H1 (cell line): ENCODE data around the gene SLC19A1. TPM values are rescaled to one million over a fixed set of nuclear protein-coding genes. Genes with fewer than 3 reads are reported as not detected.

Experiments
- CTCF ChIA-PET: fragments of 300-600 bp; sonication (Branson Sonifier 250); formaldehyde crosslinking; loops from one replicate; lab custom pipeline; 2021; ENCODE audit not compliant: partially characterized antibody; lab: Charles Lee
- POLR2A ChIA-PET: fragments of 300-600 bp; sonication (Branson Sonifier 250); formaldehyde crosslinking; loops from one replicate; lab custom pipeline; 2021; ENCODE audit warnings: inconsistent platforms; ENCODE audit not compliant: partially characterized antibody; lab: Charles Lee
- DNase-seq, 2 experiments: peaks; one replicate each; pipeline versions ENCODE4 v3.0.0 to v3.0.0-alpha.2; 2010 to 2022; ENCODE audit warnings: low spot score in 2 of 2, low read depth in 1 of 2, mixed read lengths in 1 of 2
- FAIRE-seq: peaks from 2 replicates; lab custom pipeline; 2011; peaks lifted over from hg19 to GRCh38; lab: Jason Lieb, UNC
- H2AFZ ChIP-seq: 2 replicates; pipeline ENCODE4 v1.8.1; 2012; ENCODE audit warnings: low read length, inconsistent platforms
- H2AK5ac ChIP-seq: 2 replicates; pipeline ENCODE4 v1.6.1; 2013; ENCODE audit warnings: low read depth, low read length
- H2BK120ac ChIP-seq: replicated peaks from 2 replicates; pipeline ENCODE3; 2013; ENCODE audit warnings: low read depth, low read length, inconsistent platforms
- H2BK12ac ChIP-seq: 2 replicates; pipeline ENCODE4 v1.6.1; 2013; ENCODE audit warnings: low read depth, low read length
- H2BK15ac ChIP-seq: 2 replicates; pipeline ENCODE4 v1.6.1; 2013; ENCODE audit warnings: low read length
- H2BK20ac ChIP-seq: 2 replicates; pipeline ENCODE4 v1.6.1; 2013; ENCODE audit warnings: low read length
- H2BK5ac ChIP-seq: 2 replicates; pipeline ENCODE4 v1.6.1; 2013; ENCODE audit warnings: low read depth, low read length
- H3K14ac ChIP-seq: 2 replicates; pipeline ENCODE4 v1.6.1; 2013; ENCODE audit warnings: inconsistent platforms; ENCODE audit not compliant: insufficient read length
- H3K18ac ChIP-seq: 2 replicates; pipeline ENCODE4 v1.6.1; 2013; ENCODE audit warnings: low read length; ENCODE audit errors: extremely low read depth
- H3K23ac ChIP-seq: 2 replicates; pipeline ENCODE4 v1.6.1; 2013; ENCODE audit warnings: inconsistent platforms; ENCODE audit not compliant: insufficient read length
- H3K23me2 ChIP-seq: 2 replicates; pipeline ENCODE4 v1.6.1; 2013; ENCODE audit warnings: low read depth, low read length
- H3K27ac ChIP-seq: 2 replicates; pipeline ENCODE4 v1.6.1; 2011; ENCODE audit warnings: low read depth, low read length, inconsistent platforms
- H3K27me3 ChIP-seq, 4 experiments: replicated peaks in 1 of 4; 1 replicate in 1 of 4; 2 replicates in 3 of 4; pipeline versions ENCODE4 v1.6.1 to v1.8.1; 2011 to 2013; ENCODE audit warnings: low read length in 3 of 4, mild to moderate bottlenecking in 3 of 4, inconsistent platforms in 2 of 4, mixed read lengths in 2 of 4, moderate library complexity in 1 of 4; ENCODE audit not compliant: control insufficient read depth in 3 of 4, insufficient read depth in 3 of 4; ENCODE audit errors: extremely low read depth in 1 of 4
- H3K36me3 ChIP-seq, 4 experiments: 2 replicates each; pipeline versions ENCODE4 v1.6.1 to v1.8.1; 2011 to 2013; ENCODE audit warnings: mild to moderate bottlenecking in 4 of 4, low read length in 3 of 4, moderate library complexity in 2 of 4, control low read depth in 1 of 4, inconsistent platforms in 1 of 4; ENCODE audit not compliant: insufficient read depth in 4 of 4, control insufficient read depth in 2 of 4
- H3K4ac ChIP-seq: replicated peaks from 2 replicates; pipeline ENCODE3; 2013; ENCODE audit warnings: low read length, low read depth, mixed read lengths, inconsistent platforms; ENCODE audit not compliant: insufficient read length
- H3K4me1 ChIP-seq, 4 experiments: replicated peaks in 1 of 4; 1 replicate in 1 of 4; 2 replicates in 3 of 4; pipeline versions ENCODE4 v1.6.1 to v1.8.1; 2011 to 2013; ENCODE audit warnings: low read length in 3 of 4, inconsistent platforms in 2 of 4, mixed read lengths in 1 of 4; ENCODE audit not compliant: insufficient read depth in 4 of 4, control insufficient read depth in 3 of 4
- H3K4me2 ChIP-seq, 2 experiments: 2 replicates each; pipeline versions ENCODE4 v1.6.1 to v1.8.1; 2011 to 2013; ENCODE audit warnings: low read depth in 2 of 2, low read length in 2 of 2, control low read depth in 1 of 2, inconsistent platforms in 1 of 2, mild to moderate bottlenecking in 1 of 2; ENCODE audit not compliant: insufficient read depth in 1 of 2
- H3K4me3 ChIP-seq, 4 experiments: fragments of 200-600, 300-600 bp in 1 of 4; sonication (generic), shearing (Covaris generic), sonication (Bioruptor Twin) in 1 of 4; 2 replicates each; pipeline versions ENCODE4 v1.5.1 to v1.8.1; 2011 to 2016; ENCODE audit warnings: low read length in 4 of 4, low read depth in 3 of 4, control low read depth in 2 of 4, inconsistent platforms in 2 of 4, mild to moderate bottlenecking in 2 of 4, mixed read lengths in 1 of 4, moderate library complexity in 1 of 4; ENCODE audit not compliant: insufficient read depth in 2 of 4; ENCODE audit errors: extremely low read depth in 1 of 4
- H3K56ac ChIP-seq: replicated peaks from 2 replicates; pipeline ENCODE3; 2013; ENCODE audit warnings: low read depth, mild to moderate bottlenecking, mixed read lengths, low read length, inconsistent platforms; ENCODE audit not compliant: insufficient read length
- H3K79me1 ChIP-seq: 2 replicates; pipeline ENCODE4 v1.6.1; 2013; ENCODE audit warnings: low read depth, low read length, control low read depth
- H3K79me2 ChIP-seq, 2 experiments: 2 replicates each; pipeline versions ENCODE4 v1.6.1 to v1.8.1; 2012 to 2013; ENCODE audit warnings: low read length in 2 of 2, mild to moderate bottlenecking in 2 of 2, inconsistent platforms in 1 of 2; ENCODE audit not compliant: insufficient read depth in 2 of 2, control insufficient read depth in 1 of 2
- H3K9ac ChIP-seq, 4 experiments: replicated peaks in 1 of 4; 1 replicate in 1 of 4; 2 replicates in 3 of 4; pipeline versions ENCODE4 v1.6.1 to v1.8.1; 2011 to 2013; ENCODE audit warnings: low read depth in 3 of 4, low read length in 3 of 4, control low read depth in 2 of 4, mild to moderate bottlenecking in 2 of 4, moderate library complexity in 2 of 4, inconsistent platforms in 1 of 4; ENCODE audit errors: extremely low read depth in 1 of 4
- H3K9me3 ChIP-seq, 2 experiments: 2 replicates each; pipeline versions ENCODE4 v1.6.1 to v1.8.1; 2012 to 2013; ENCODE audit warnings: mild to moderate bottlenecking in 2 of 2, moderate library complexity in 2 of 2, control low read depth in 1 of 2, inconsistent platforms in 1 of 2, low read depth in 1 of 2, low read length in 1 of 2, mixed read lengths in 1 of 2; ENCODE audit not compliant: insufficient read depth in 2 of 2
- H4K20me1 ChIP-seq, 2 experiments: replicated peaks in 1 of 2; 2 replicates each; pipeline versions ENCODE3 to v1.8.1; 2011 to 2013; ENCODE audit warnings: inconsistent platforms in 2 of 2, low read length in 2 of 2, mild to moderate bottlenecking in 1 of 2; ENCODE audit not compliant: insufficient read depth in 2 of 2, control insufficient read depth in 1 of 2
- H4K5ac ChIP-seq: 2 replicates; pipeline ENCODE4 v1.6.1; 2013; ENCODE audit warnings: low read length, low read depth, mixed read lengths, inconsistent platforms; ENCODE audit not compliant: insufficient read length
- H4K8ac ChIP-seq: 2 replicates; pipeline ENCODE4 v1.8.0; 2013; ENCODE audit warnings: mild to moderate bottlenecking, moderate library complexity, low read length, inconsistent platforms; ENCODE audit not compliant: insufficient read depth; ENCODE audit errors: extremely low read depth
- H4K91ac ChIP-seq: replicated peaks from 2 replicates; pipeline ENCODE3; 2013; ENCODE audit warnings: low read length, mixed read lengths, inconsistent platforms; ENCODE audit not compliant: insufficient read length
- BACH1 ChIP-seq: IDR thresholded peaks from 2 replicates; pipeline ENCODE4 v1.6.1; 2012; ENCODE audit warnings: low read length, improper control_type of control experiment
- BRCA1 ChIP-seq: IDR thresholded peaks from 2 replicates; pipeline ENCODE4 v1.6.1; 2012; ENCODE audit warnings: low read depth, low read length, improper control_type of control experiment
- CREB1 ChIP-seq: IDR thresholded peaks from 2 replicates; pipeline ENCODE4 v1.6.1; 2012; ENCODE audit warnings: inconsistent platforms
- CTBP2 ChIP-seq: IDR thresholded peaks from 2 replicates; pipeline ENCODE4 v1.7.0; 2011; ENCODE audit warnings: borderline replicate concordance, mild to moderate bottlenecking, moderate library complexity, mixed read lengths, low read length; ENCODE audit not compliant: insufficient read depth, insufficient read length
- EGR1 ChIP-seq: IDR thresholded peaks from 2 replicates; pipeline ENCODE4 v1.6.1; 2011; ENCODE audit warnings: low read depth, low read length, borderline replicate concordance
- EP300 ChIP-seq, 2 experiments: IDR thresholded peaks; 1 replicate in 1 of 2; 2 replicates in 1 of 2; pipeline ENCODE4 v1.6.1; 2011 to 2012; ENCODE audit warnings: low read depth in 2 of 2, low read length in 2 of 2, mild to moderate bottlenecking in 2 of 2, borderline replicate concordance in 1 of 2, inconsistent platforms in 1 of 2, moderate library complexity in 1 of 2
- KDM4A ChIP-seq: IDR thresholded peaks from one replicate; pipeline ENCODE4 v1.7.1; 2012; ENCODE audit warnings: low read depth, mild to moderate bottlenecking, moderate library complexity, low read length, inconsistent platforms; ENCODE audit not compliant: severe bottlenecking
- KDM5A ChIP-seq: fragments of 200-600 bp; IDR thresholded peaks from 2 replicates; pipeline ENCODE4 v1.7.1; 2012; ENCODE audit warnings: mild to moderate bottlenecking, low read length, inconsistent platforms, mixed read lengths
- POLR2A ChIP-seq, 2 experiments: IDR thresholded peaks; 1 replicate in 1 of 2; 2 replicates in 1 of 2; pipeline ENCODE4 v1.6.1; 2011; ENCODE audit warnings: low read depth in 2 of 2, low read length in 2 of 2, mild to moderate bottlenecking in 2 of 2; ENCODE audit errors: control extremely low read depth in 1 of 2
- SP1 ChIP-seq: IDR thresholded peaks from 2 replicates; pipeline ENCODE4 v1.6.1; 2011; ENCODE audit warnings: low read depth, low read length
- SP4 ChIP-seq: IDR thresholded peaks from 2 replicates; pipeline ENCODE4 v1.6.1; 2012; ENCODE audit warnings: low read length, inconsistent platforms
- ZNF274 ChIP-seq: IDR thresholded peaks from 2 replicates; pipeline ENCODE4 v1.7.0; 2012; ENCODE audit warnings: low read length, borderline replicate concordance; ENCODE audit errors: extremely low read depth
- WGBS, 2 experiments: shearing (Covaris generic) in 1 of 2; methylation state at CpG; one replicate each; pipeline versions ENCODE4 v1.1.6 to v1.1.7; 2013 to 2015; ENCODE audit warnings: low lambda C conversion rate in 2 of 2, mixed read lengths in 2 of 2, inconsistent platforms in 1 of 2, low coverage in 1 of 2, missing lambda C conversion rate in 1 of 2; ENCODE audit not compliant: insufficient replicate concordance in 2 of 2, insufficient coverage in 1 of 2, insufficient read length in 1 of 2; ENCODE audit errors: extremely low coverage in 1 of 2, missing lambda C conversion rate in 1 of 2; 5-methylcytosine and 5-hydroxymethylcytosine counted together
- polyA plus RNA-seq, 7 experiments: library from polyadenylated mRNA; depleted of rRNA in 3 of 7; stranded (reverse) in 5 of 7; unstranded in 2 of 7; fragments of >200 nt in 5 of 7; fragments of 200-250 nt in 2 of 7; gene quantifications; 1 replicate in 5 of 7; 2 replicates in 1 of 7; 4 replicates in 1 of 7; pipeline versions ENCODE4 v1.2.1 to v1.2.3, GENCODE V29; 2011 to 2013; ENCODE audit warnings: missing spikeins in 2 of 7, mixed read lengths in 2 of 7
- total RNA-seq: library from RNA; stranded (reverse); fragmentation: NEBNext Ultra II Directional; extraction: Animal tissue kit (Norgen Biotek cat#: 25700); gene quantifications from 2 replicates; pipeline ENCODE4 v1.2.1, GENCODE V29; 2021

The SLC19A1 gene
- total and polyA plus RNA-seq, 2 of the 8 experiments (the other 6 are each of a cell fraction or from before 2014, with no cell fraction given) = 31.6 to 43.8 TPM

DNA sequence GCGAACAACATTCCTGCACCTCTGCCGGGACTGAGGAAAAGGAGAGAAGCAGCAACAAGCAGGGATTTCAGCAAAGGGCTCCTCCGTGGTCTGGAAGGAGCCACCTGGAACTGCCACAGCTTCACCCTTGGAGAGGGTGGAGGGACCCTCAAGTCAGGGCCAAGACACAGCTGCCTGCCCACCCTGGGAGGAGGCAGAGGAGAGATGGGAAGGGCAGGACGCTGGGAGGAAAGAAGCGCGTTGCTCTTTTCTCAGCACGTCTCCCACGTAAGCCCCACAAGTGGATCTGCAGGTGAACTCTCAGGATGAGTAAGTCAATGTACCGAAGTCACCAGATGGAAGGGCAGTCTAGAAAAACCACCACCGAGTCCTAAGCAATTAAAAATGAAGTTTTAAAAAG lies 39.6 kb downstream of the SLC19A1 start:
- no peak overlapping the region for H2BK20ac ChIP-seq
- no peak overlapping the region for H2AFZ ChIP-seq
- no peaks in the 10 kb centered on the region for H3K4me1 ChIP-seq
- no peak overlapping the region for H3K14ac ChIP-seq
- no peak overlapping the region for H4K91ac ChIP-seq
- no peak overlapping the region for H3K23ac ChIP-seq
- H2BK120ac ChIP-seq = no peak overlapping the region
- no peak overlapping the region for H3K4me2 ChIP-seq
- no peak overlapping the region for H2BK5ac ChIP-seq
- no peak overlapping the region for H3K18ac ChIP-seq
- CTCF ChIA-PET = no interaction called here
- peaks cover 2 to 10% of the 10 kb centered on the region in 2 experiments for H4K20me1 ChIP-seq
- H3K27ac ChIP-seq = no peak overlapping the region
- no peak overlapping the region for H3K9ac ChIP-seq
- no peak overlapping the region for H3K56ac ChIP-seq
- no peak for TF ChIP-seq EGR1
- TF ChIP-seq CTBP2 = no peak
- TF ChIP-seq SP4 = no peak
- TF ChIP-seq SP1 = no peak
- TF ChIP-seq ZNF274 = no peak
- TF ChIP-seq BRCA1 = no peak
- no peak for TF ChIP-seq KDM5A
- TF ChIP-seq EP300 (IDR thresholded peaks at IDR 0.05; ENCODE audit: borderline replicate concordance in 1 of 2, low read depth in 2 of 2, low read length in 2 of 2) = no peak
- TF ChIP-seq BACH1 = no peak
- TF ChIP-seq POLR2A (IDR thresholded peaks at IDR 0.05; ENCODE audit: control extremely low read depth in 1 of 2, low read depth in 2 of 2, low read length in 2 of 2) = no peak
- no peak for TF ChIP-seq CREB1
- TF ChIP-seq KDM4A = no peak
- DNase-seq (no peak), FAIRE-seq (no peak)
- no peaks in the 10 kb centered on the region for H3K27me3 ChIP-seq
- no peak overlapping the region for H3K4ac ChIP-seq
- no peaks in the 10 kb centered on the region for H3K9me3 ChIP-seq
- H3K23me2 ChIP-seq = peaks cover 11% of the 10 kb centered on the region; the same call in 1 of the 2 replicates
- H2BK15ac ChIP-seq = no peak overlapping the region
- no peak overlapping the region for H4K5ac ChIP-seq
- H3K79me2 ChIP-seq = no peaks in the 10 kb centered on the region
- peaks cover 8 to 42% (median 11%) of the 10 kb centered on the region in 4 experiments for H3K36me3 ChIP-seq
- POLR2A ChIA-PET = interaction anchor here (0.9 to 1.8 kb wide), 4 partner anchors 10 to 21 kb away, joined by 3 to 5 read pairs (median 4); no protein-coding TSS in a partner anchor
- H4K8ac ChIP-seq = no peak overlapping the region
- no peak overlapping the region for H2AK5ac ChIP-seq
- H3K79me1 ChIP-seq = no peaks in the 10 kb centered on the region
- no peak overlapping the region for H2BK12ac ChIP-seq
- no peak overlapping the region for H3K4me3 ChIP-seq
- 87% methylated on average over 10 of the region's 10 CpGs; no CpG with 5 or more reads in 1 of the 2 experiments for whole genome bisulfite sequencing, 2 experiments
